K562 (cell line): Measurements from ENCODE around the gene CELSR1. TPM values are rescaled to one million over a fixed set of nuclear protein-coding genes. Genes with fewer than 3 reads are reported as not detected.

Source experiments
- ATAC-seq: fragments of 200-7000 bp; cut with Tn5 transposase; 3 replicates; pipeline ENCODE4 v1.9.1; 2020; ENCODE audit warnings: moderate library complexity
- BruUV-seq: library from RNA; stranded (reverse); fragments of 400-500 nt; replicated peaks from 2 replicates; lab custom pipeline; 2021; lab: Mats Ljungman, UMichigan
- CTCF ChIA-PET: fragments of 300-600 bp; formaldehyde crosslinking; extraction: SDS; loops from one replicate; lab custom pipeline; 2021; ENCODE audit warnings: low intra/inter-chr PET ratio; lab: Yijun Ruan, JAX
- POLR2A ChIA-PET: fragments of 300-600, 350-650 bp; sonication (Branson Sonifier 250); formaldehyde crosslinking; extraction: SDS; loops from one replicate; lab custom pipeline; 2021; ENCODE audit warnings: antibody characterized with exemption, inconsistent platforms; lab: Yijun Ruan, JAX
- DNase-seq, 4 experiments: peaks; one replicate each; pipeline versions ENCODE4 v3.0.0 to v3.0.0-alpha.2; 2011 to 2018; ENCODE audit warnings: low spot score in 3 of 4, mixed read lengths in 3 of 4; ENCODE audit errors: extremely low read depth in 1 of 4
- FAIRE-seq: peaks from 2 replicates; lab custom pipeline; 2011; peaks lifted over from hg19 to GRCh38; lab: Jason Lieb, UNC
- H2AFZ ChIP-seq: 2 replicates; pipeline ENCODE4 v1.6.0; 2011; ENCODE audit warnings: low read depth, low read length, control low read depth, inconsistent platforms
- H3K27ac ChIP-seq: fragments of 200-600 bp; 3 replicates; pipeline ENCODE4 v1.8.0; 2011; ENCODE audit warnings: low read depth, mild to moderate bottlenecking, control low read depth, inconsistent platforms, low read length, moderate library complexity, mixed read lengths; ENCODE audit errors: extremely low read depth
- H3K27me3 ChIP-seq, 2 experiments: fragments of 300-600 bp in 1 of 2; 2 replicates in 1 of 2; 3 replicates in 1 of 2; pipeline versions ENCODE4 v1.6.0 to v1.8.0; 2011; ENCODE audit warnings: inconsistent platforms in 2 of 2, low read length in 2 of 2, mild to moderate bottlenecking in 1 of 2, mixed read lengths in 1 of 2, moderate library complexity in 1 of 2; ENCODE audit not compliant: control insufficient read depth in 2 of 2, insufficient read depth in 2 of 2
- H3K36me3 ChIP-seq: fragments of 300-600 bp; 3 replicates; pipeline ENCODE4 v1.8.0; 2011; ENCODE audit warnings: mild to moderate bottlenecking, low read length, inconsistent platforms; ENCODE audit not compliant: control insufficient read depth, insufficient read depth
- H3K4me1 ChIP-seq, 2 experiments: fragments of 200-600 bp in 1 of 2; replicated peaks in 1 of 2; 2 replicates in 1 of 2; 3 replicates in 1 of 2; pipeline versions ENCODE4 v1.5.1 to v1.8.0; 2011; ENCODE audit warnings: inconsistent platforms in 2 of 2, low read length in 2 of 2, mild to moderate bottlenecking in 1 of 2, mixed read lengths in 1 of 2, moderate library complexity in 1 of 2; ENCODE audit not compliant: control insufficient read depth in 2 of 2, insufficient read depth in 2 of 2
- H3K4me2 ChIP-seq: 2 replicates; pipeline ENCODE4 v1.6.1; 2011; ENCODE audit warnings: low read length, control low read depth, inconsistent platforms, mixed read lengths; ENCODE audit not compliant: insufficient read depth
- H3K4me3 ChIP-seq: fragments of 200-600 bp; sonication (generic), shearing (Covaris generic); 2 replicates; pipeline ENCODE4 v1.5.1; 2016; ENCODE audit warnings: control low read depth, inconsistent platforms
- H3K79me2 ChIP-seq: fragments of 200-600 bp; 3 replicates; pipeline ENCODE4 v1.8.0; 2011; ENCODE audit warnings: low read length, inconsistent platforms; ENCODE audit not compliant: control insufficient read depth, insufficient read depth
- H3K9ac ChIP-seq, 2 experiments: 2 replicates each; pipeline versions ENCODE4 v1.6.0 to v1.6.1; 2011; ENCODE audit warnings: low read depth in 2 of 2, low read length in 2 of 2, control low read depth in 1 of 2, inconsistent platforms in 1 of 2, mild to moderate bottlenecking in 1 of 2, mixed read lengths in 1 of 2; ENCODE audit not compliant: insufficient read depth in 1 of 2
- H3K9me1 ChIP-seq: one replicate; pipeline ENCODE4 v1.6.0; 2011; ENCODE audit warnings: inconsistent platforms, mild to moderate bottlenecking, low read length, moderate library complexity; ENCODE audit not compliant: control insufficient read depth, insufficient read depth
- H3K9me3 ChIP-seq: replicated peaks from 2 replicates; pipeline ENCODE4 v1.5.1; 2011; ENCODE audit warnings: low read depth, low read length, inconsistent platforms; ENCODE audit not compliant: control insufficient read depth, insufficient read depth
- H4K20me1 ChIP-seq: replicated peaks from 2 replicates; pipeline ENCODE4 v1.6.1; 2011; ENCODE audit warnings: low read length, inconsistent platforms, mixed read lengths; ENCODE audit not compliant: control insufficient read depth, insufficient read depth
- HNRNPUL1 ChIP-seq: fragments of 200-400 bp; formaldehyde crosslinking; IDR thresholded peaks from 2 replicates; pipeline ENCODE4 v1.6.1; 2017; ENCODE audit warnings: low read length
- WGBS: fragments of 100-300 bp; shearing (Covaris generic); methylation state at CpG from one replicate; pipeline ENCODE4 v1.1.6; 2016; ENCODE audit warnings: low coverage, mixed read lengths; ENCODE audit not compliant: insufficient coverage; ENCODE audit errors: missing lambda C conversion rate; 5-methylcytosine and 5-hydroxymethylcytosine counted together
- in situ Hi-C: fragments of 300-500 bp; cut with MboI; formaldehyde crosslinking; loops from 4 replicates; pipeline ENCODE4 v1.15.0; 2018; ENCODE audit warnings: inconsistent platforms, mixed read lengths
- intact Hi-C: fragments of 100-400 bp; cut with micrococcal nuclease; formaldehyde crosslinking; loops from 2 replicates; pipeline ENCODE4 v1.14.2; 2022
- polyA plus RNA-seq, 8 experiments: library from polyadenylated mRNA; depleted of rRNA in 4 of 8; stranded (reverse) in 5 of 8; unstranded in 3 of 8; fragments of >200 nt; fragmentation: Nextera tagmentation in 2 of 8; fragmentation: Illumina TruSeq in 1 of 8; extraction: Ambion mirVana in 2 of 8; extraction: Trizol in 1 of 8; gene quantifications; 2 replicates each; pipeline versions ENCODE4 v1.2.1 to v1.2.3, GENCODE V29; 2011 to 2014; ENCODE audit warnings: inconsistent platforms in 1 of 8, missing spikeins in 1 of 8
- total RNA-seq, 7 experiments: library from RNA; depleted of rRNA in 6 of 7; stranded (reverse); fragments of >200 nt in 6 of 7; fragmentation: Illumina TruSeq in 2 of 7; extraction: Trizol in 2 of 7; gene quantifications; 2 replicates each; pipeline versions ENCODE4 v1.2.1 to v1.2.3, GENCODE V29; 2011 to 2021; ENCODE audit warnings: low replicate concordance in 1 of 7
- TF ChIP-seq, protein P1 (sequence below): fragments of 450-650 bp; IDR thresholded peaks from 2 replicates; pipeline ENCODE4 v1.6.1; 2016; ENCODE audit warnings: mild to moderate bottlenecking, moderate library complexity
- TF ChIP-seq, protein P2 (sequence below), 2 experiments: fragments of 450-650 bp in 1 of 2; sonication (generic) in 1 of 2; formaldehyde crosslinking; conservative IDR thresholded peaks; 2 replicates each; pipeline versions ENCODE4 v1.4.0 to v1.8.1; 2020 to 2022; ENCODE audit warnings: mild to moderate bottlenecking in 1 of 2, missing genetic modification reagents in 1 of 2
- TF ChIP-seq, protein P3 (sequence below), 2 experiments: fragments of 450-650 bp; conservative IDR thresholded peaks; 2 replicates each; pipeline ENCODE4 v1.6.1; 2017; ENCODE audit warnings: mild to moderate bottlenecking in 2 of 2, moderate library complexity in 2 of 2

CELSR1 gene
- total and polyA plus RNA-seq, 9 of the 15 experiments (the other 6 are each of a cell fraction or from before 2014, with no cell fraction given): under 0.01 to 0.09 TPM; not detected in 7

DNA sequence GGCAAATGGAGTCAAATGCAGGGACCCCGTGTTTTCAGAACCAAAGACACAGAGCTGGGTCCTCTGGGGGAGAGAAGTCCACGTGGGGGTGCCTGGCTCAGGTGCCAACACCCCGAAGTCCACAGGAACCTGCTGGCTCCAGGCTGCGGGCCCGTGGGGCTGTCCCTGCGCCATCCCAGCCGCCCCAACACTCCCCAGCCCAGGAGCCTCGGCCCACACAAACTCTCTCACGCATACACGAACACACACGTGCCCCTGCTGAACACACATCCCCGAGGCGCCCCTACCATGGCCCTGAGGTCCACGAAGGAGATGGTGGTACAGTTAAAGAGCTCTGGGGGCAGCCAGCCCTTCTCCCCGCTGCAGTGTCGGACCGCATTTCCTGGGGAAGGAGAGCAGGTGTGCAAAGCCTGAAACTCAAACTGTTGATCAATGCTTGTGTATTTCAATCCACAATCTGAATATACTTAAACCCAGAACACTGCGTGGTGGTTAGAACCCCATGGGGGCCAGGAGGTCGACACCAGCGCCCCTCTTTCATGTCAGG lies 147.2 kb downstream of the CELSR1 start:
- no TSS peak for BruUV-seq
- ChIA-PET POLR2A (interaction anchor here (0.7 kb wide), 1 partner anchor 22 kb away, joined by 3 read pairs; no protein-coding TSS in a partner anchor), CTCF (interaction anchor here (1.1 to 1.9 kb wide), 2 partner anchors 22 to 268 kb away, joined by 8 to 10 read pairs; no protein-coding TSS in a partner anchor)
- intact Hi-C loops (no loop called here), in situ Hi-C loops (no loop called here)
- H3K9me3 ChIP-seq: no peaks in the 10 kb centered on the region
- H3K4me3 ChIP-seq: no peak overlapping the region; the same call in 1 of the 2 replicates
- WGBS: 13% methylated on average over 15 of the region's 20 CpGs
- peaks cover 0 to 26% of the 10 kb centered on the region in 2 experiments; a peak in 2 of 5 replicates for H3K4me1 ChIP-seq
- ATAC-seq (peak; percentile 29; the same call in 2 of the 3 replicates), FAIRE-seq (no peak), DNase-seq (no peak)
- H3K9me1 ChIP-seq: no peaks in the 10 kb centered on the region
- TF ChIP-seq, protein P1, sequence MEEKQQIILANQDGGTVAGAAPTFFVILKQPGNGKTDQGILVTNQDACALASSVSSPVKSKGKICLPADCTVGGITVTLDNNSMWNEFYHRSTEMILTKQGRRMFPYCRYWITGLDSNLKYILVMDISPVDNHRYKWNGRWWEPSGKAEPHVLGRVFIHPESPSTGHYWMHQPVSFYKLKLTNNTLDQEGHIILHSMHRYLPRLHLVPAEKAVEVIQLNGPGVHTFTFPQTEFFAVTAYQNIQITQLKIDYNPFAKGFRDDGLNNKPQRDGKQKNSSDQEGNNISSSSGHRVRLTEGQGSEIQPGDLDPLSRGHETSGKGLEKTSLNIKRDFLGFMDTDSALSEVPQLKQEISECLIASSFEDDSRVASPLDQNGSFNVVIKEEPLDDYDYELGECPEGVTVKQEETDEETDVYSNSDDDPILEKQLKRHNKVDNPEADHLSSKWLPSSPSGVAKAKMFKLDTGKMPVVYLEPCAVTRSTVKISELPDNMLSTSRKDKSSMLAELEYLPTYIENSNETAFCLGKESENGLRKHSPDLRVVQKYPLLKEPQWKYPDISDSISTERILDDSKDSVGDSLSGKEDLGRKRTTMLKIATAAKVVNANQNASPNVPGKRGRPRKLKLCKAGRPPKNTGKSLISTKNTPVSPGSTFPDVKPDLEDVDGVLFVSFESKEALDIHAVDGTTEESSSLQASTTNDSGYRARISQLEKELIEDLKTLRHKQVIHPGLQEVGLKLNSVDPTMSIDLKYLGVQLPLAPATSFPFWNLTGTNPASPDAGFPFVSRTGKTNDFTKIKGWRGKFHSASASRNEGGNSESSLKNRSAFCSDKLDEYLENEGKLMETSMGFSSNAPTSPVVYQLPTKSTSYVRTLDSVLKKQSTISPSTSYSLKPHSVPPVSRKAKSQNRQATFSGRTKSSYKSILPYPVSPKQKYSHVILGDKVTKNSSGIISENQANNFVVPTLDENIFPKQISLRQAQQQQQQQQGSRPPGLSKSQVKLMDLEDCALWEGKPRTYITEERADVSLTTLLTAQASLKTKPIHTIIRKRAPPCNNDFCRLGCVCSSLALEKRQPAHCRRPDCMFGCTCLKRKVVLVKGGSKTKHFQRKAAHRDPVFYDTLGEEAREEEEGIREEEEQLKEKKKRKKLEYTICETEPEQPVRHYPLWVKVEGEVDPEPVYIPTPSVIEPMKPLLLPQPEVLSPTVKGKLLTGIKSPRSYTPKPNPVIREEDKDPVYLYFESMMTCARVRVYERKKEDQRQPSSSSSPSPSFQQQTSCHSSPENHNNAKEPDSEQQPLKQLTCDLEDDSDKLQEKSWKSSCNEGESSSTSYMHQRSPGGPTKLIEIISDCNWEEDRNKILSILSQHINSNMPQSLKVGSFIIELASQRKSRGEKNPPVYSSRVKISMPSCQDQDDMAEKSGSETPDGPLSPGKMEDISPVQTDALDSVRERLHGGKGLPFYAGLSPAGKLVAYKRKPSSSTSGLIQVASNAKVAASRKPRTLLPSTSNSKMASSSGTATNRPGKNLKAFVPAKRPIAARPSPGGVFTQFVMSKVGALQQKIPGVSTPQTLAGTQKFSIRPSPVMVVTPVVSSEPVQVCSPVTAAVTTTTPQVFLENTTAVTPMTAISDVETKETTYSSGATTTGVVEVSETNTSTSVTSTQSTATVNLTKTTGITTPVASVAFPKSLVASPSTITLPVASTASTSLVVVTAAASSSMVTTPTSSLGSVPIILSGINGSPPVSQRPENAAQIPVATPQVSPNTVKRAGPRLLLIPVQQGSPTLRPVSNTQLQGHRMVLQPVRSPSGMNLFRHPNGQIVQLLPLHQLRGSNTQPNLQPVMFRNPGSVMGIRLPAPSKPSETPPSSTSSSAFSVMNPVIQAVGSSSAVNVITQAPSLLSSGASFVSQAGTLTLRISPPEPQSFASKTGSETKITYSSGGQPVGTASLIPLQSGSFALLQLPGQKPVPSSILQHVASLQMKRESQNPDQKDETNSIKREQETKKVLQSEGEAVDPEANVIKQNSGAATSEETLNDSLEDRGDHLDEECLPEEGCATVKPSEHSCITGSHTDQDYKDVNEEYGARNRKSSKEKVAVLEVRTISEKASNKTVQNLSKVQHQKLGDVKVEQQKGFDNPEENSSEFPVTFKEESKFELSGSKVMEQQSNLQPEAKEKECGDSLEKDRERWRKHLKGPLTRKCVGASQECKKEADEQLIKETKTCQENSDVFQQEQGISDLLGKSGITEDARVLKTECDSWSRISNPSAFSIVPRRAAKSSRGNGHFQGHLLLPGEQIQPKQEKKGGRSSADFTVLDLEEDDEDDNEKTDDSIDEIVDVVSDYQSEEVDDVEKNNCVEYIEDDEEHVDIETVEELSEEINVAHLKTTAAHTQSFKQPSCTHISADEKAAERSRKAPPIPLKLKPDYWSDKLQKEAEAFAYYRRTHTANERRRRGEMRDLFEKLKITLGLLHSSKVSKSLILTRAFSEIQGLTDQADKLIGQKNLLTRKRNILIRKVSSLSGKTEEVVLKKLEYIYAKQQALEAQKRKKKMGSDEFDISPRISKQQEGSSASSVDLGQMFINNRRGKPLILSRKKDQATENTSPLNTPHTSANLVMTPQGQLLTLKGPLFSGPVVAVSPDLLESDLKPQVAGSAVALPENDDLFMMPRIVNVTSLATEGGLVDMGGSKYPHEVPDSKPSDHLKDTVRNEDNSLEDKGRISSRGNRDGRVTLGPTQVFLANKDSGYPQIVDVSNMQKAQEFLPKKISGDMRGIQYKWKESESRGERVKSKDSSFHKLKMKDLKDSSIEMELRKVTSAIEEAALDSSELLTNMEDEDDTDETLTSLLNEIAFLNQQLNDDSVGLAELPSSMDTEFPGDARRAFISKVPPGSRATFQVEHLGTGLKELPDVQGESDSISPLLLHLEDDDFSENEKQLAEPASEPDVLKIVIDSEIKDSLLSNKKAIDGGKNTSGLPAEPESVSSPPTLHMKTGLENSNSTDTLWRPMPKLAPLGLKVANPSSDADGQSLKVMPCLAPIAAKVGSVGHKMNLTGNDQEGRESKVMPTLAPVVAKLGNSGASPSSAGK: 0 out of 2 replicates have a peak, but pooled peaks have one; percentile 0
- TF ChIP-seq, protein P2, sequence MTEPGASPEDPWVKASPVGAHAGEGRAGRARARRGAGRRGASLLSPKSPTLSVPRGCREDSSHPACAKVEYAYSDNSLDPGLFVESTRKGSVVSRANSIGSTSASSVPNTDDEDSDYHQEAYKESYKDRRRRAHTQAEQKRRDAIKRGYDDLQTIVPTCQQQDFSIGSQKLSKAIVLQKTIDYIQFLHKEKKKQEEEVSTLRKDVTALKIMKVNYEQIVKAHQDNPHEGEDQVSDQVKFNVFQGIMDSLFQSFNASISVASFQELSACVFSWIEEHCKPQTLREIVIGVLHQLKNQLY (CRISPR knock-in tag; conservative IDR thresholded peaks at IDR 0.05): no peak
- TF ChIP-seq HNRNPUL1: no peak
- TF ChIP-seq, protein P3, sequence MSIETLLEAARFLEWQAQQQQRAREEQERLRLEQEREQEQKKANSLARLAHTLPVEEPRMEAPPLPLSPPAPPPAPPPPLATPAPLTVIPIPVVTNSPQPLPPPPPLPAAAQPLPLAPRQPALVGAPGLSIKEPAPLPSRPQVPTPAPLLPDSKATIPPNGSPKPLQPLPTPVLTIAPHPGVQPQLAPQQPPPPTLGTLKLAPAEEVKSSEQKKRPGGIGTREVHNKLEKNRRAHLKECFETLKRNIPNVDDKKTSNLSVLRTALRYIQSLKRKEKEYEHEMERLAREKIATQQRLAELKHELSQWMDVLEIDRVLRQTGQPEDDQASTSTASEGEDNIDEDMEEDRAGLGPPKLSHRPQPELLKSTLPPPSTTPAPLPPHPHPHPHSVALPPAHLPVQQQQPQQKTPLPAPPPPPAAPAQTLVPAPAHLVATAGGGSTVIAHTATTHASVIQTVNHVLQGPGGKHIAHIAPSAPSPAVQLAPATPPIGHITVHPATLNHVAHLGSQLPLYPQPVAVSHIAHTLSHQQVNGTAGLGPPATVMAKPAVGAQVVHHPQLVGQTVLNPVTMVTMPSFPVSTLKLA (conservative IDR thresholded peaks at IDR 0.05): no peak
- H2AFZ ChIP-seq: peak overlapping the region; percentile 76; the same call in 1 of the 2 replicates
- no peaks in the 10 kb centered on the region for H4K20me1 ChIP-seq
- H3K36me3 ChIP-seq: no peaks in the 10 kb centered on the region
- H3K27ac ChIP-seq: no peak overlapping the region
- H3K79me2 ChIP-seq: no peaks in the 10 kb centered on the region
- H3K4me2 ChIP-seq: peak overlapping the region; percentile 74; the same call in 1 of the 2 replicates
- peaks cover 6 to 67% of the 10 kb centered on the region in 2 experiments; a peak in 4 of 5 replicates for H3K27me3 ChIP-seq
- 0 out of 4 replicates have a peak overlapping the region, but pooled peaks of 1 of the 2 experiments have one; percentile 78 for H3K9ac ChIP-seq
